HG03135 (cell line): ENCODE data around the gene NUMBL.

ENCODE experiments used
- ATAC-seq: cut with Tn5 transposase; IDR thresholded peaks from one replicate; pipeline ENCODE4 v1.9.1; 2021; ENCODE audit warnings: mild to moderate bottlenecking, moderate library complexity; ENCODE audit not compliant: unreplicated experiment

Gene NUMBL

GRCh38 chr19:40691421-40692211 lies 1.2 kb upstream of the NUMBL start:
- ATAC-seq: no peak

- ATAC-seq: no peak
Observed at GRCh38 chr19:40690693-40691420, 406 bp upstream of the NUMBL start.

DNA sequence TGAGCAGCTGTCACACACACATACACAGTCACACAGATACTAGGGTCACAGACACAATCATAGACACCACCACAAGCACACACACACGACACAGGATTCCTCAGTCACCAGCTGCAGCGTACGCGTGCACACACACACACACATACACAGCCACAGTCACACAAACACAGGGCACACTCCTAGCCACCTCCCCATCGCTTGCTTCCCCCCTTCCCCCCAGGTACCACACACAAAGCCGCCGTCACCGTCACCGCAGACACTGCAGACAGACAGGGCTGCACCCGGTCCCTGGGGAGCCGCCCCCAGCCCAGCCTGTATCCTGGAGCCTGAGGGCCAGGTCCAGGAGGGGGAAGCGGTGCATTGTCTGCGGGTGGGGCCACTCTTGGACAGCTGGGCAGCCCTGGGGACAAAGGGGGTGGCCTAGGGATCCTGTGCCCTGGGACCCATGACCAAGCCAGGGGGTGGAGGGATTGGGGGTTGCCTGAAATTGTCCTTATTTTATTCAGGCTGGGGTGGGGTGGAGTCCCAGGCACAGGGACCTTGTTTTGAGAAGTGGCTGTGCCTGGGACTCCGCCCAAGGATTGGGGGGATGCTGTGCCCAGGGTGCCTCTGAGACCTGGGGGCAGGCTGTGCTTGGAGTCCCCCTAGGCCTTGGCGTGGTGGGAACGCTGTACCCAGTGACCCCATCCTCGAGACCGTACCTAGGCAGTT lies 957 bp downstream of the NUMBL start:
- ATAC-seq: no peak

DNA sequence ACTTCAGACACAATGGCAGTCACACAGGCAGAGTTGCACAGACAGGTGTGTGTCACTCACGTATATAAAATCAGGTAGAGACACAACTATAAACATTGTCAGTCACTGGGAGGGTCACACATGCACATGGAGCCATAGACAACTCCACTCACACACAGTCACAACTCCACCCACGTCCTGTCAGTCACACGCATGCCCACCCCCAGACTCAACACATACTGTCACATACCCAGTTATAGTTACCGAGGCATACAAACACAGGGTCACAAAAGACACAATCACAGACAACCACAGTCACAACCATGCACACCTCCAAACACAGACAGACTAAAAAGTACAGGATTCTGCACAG lies 1.5 kb downstream of the NUMBL start:
- no peak for ATAC-seq

GRCh38 chr19:40688309-40688708 lies 2.1 kb downstream of the NUMBL start:
- no peak for ATAC-seq

DNA sequence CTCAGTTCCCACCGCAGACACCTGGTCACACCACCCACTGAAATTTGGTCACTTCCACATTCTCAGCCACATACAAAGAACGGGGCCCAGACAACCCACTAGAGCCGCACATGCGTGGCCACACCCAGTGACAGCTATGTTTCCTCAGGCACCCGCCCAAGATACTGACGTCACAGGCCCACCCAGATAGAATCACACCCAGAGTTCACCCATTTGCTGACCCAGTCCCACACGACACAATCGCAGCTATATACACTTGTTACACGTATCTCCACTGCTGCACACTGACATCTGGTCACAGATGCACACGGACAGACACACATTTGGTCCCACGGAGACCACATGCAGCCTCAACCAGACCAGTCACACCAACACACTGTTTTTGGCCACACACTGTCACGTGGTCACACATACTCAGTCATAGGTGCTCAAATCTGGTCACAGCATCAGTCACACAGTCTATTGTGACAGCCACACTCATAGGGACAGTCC lies 2.9 kb downstream of the NUMBL start:
- ATAC-seq: no peak

DNA sequence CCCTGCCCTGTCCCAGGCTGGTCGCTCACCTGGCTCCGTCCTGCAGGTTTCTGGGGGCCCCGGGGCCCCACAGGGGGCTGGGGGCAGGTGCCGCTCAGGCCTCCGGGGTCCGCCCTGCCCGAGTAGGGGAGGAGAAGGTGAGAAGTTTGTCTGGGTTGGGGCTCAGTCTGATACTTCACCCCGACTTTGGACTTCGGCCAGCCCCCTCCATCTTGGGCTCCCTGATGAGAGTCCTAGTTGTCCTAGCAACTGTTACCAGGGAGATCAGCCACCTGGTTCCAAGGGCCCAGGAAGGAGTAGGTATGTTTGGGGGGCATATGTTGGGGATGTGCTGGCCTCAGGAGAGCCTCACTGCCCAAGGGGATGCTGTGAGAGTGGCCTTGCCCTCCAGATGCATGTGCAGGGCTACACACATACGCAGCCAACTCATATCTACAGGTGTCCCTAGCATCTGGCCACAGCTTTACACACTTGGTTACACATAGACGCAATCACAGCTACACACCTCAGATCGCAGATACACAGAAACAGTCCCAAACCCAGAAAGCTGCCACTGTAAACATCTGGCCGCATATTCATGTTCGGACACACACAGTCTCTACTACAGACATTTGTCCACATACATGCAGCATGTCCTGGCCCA lies 3.4 kb downstream of the NUMBL start:
- no peak for ATAC-seq

- no peak for ATAC-seq
Observed at GRCh38 chr19:40685563-40685962, 4.9 kb downstream of the NUMBL start.

DNA sequence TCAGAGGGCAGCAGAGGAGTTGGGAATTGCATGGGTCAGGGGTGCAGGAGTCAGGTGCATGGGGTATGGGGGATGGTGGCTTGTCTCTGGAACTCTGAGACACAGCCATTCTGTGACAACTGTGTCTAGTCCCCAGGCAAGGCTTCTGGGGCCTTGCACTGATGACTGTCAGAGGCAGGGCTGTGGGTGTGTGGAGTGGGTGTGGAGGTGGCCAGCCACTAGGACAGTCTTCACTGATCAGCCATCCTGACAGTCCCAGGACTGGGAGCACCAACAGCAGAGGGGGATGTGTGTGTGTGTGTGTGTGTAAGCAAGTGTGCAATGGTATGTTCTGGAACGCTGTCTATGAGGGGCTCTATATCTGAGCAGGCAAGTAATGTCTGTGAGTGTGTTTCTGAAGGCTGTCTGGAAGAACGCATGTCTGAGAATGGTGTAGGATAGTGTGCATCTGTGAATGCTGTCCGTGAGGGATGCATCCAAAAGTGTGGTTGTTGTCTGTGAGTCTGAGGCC lies 5.4 kb downstream of the NUMBL start:
- ATAC-seq: no peak

DNA sequence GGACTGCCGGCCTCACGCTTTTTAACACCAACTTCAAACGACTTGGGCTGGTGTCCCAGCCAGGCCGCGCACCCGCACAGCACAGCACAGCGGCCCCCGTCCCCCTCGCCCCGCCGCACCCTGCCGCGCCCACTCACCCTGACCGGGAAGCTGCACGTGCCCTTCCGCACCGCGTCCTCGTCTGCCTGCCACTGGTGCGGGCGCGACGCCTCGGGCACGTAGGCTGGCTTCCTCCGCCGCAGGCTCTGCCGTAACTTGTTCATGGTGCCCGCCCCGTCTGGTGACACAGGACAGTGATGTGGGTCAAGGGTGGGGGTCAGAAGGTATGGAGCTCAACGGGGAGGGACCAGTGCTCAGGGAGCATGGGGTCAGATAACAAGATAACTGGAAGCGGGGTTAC lies 6.2 kb downstream of the NUMBL start:
- no peak for ATAC-seq

DNA sequence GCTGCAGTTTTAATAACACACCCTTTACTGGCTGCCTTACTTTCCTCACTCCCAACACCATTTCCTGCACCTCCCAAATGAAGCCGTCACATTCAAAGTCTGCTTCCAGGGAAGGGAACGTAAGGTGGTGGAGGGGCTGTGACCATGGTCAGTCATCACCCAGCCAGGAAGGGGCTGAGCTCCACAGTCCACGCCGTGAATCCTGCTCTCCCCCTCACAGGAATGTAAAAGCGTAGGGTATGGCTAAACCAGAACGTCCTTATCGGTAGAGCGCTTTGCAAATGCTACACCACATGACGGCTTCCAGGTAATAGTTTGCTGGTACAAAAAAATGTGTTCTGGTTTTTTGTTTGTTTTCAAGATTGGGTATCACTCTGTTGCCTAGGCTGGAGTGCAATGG lies 7.0 kb downstream of the NUMBL start:
- ATAC-seq: no peak

DNA sequence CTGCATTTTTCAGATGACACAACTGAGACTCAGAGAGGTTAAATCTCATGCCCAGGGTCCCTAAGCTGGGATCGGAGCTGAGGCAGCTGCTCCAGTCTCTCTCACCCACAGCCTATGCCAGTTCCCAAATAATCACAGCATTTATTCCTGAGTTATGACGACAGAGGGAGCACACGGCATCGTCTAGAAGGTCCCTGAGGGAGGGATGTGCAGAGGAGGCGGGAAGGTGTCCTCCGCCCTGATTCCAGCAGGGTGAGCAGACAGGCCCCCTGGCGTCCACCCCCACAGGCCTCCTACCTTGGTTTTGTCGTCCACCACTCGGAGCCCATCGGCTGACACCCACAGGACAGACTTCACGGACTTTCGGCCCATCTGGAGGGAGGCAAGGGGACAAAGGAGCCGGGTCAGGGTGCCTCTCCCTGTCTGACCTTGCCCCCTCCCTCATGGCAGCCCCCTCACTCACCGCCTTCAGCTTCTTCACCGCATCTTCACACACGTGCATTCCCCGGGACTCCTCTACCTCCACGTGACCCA lies 8.0 kb downstream of the NUMBL start:
- no peak for ATAC-seq

DNA sequence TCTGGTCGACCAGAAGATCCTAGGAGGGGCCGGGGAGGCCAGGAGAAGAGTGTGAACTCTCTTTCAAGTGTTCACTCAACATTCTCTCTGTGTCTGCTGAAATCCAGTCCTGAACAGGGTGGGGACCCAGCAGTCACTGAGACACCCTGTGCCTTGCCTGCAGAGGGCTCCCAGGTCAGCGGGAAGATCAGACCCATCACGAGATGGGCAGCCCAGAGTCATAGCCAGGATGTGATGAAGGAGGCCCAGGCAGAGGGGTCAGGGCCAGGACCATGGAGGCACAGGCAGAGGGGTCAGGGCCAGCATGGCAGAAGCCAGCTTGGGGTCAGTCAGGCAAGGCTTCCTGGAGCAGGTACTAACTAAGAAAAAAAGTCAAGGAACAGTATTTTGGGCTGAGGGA lies 9.4 kb downstream of the NUMBL start:
- no peak for ATAC-seq

DNA sequence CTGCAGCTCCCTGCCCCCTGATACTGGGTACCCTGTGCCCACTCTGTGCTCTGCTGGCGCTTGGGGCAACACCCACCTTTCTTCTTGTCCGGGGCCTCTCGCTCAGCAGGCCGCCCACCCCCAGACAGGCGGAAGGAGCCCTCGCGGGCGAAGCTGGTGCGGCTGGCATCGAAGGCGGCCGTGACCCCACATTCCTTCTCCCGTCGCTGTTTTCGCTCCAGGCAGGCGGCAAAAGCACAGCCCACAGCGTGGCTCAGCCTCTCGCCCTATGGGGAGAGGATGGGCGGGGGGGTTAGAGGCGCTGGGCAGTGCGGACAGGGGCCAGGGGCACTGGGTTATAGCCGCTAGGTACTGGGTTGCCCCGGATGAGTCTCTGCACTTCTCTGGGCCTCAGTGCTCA lies 13.3 kb downstream of the NUMBL start:
- no peak for ATAC-seq

GRCh38 chr19:40674291-40674690 lies 16.2 kb downstream of the NUMBL start:
- no peak for ATAC-seq

DNA sequence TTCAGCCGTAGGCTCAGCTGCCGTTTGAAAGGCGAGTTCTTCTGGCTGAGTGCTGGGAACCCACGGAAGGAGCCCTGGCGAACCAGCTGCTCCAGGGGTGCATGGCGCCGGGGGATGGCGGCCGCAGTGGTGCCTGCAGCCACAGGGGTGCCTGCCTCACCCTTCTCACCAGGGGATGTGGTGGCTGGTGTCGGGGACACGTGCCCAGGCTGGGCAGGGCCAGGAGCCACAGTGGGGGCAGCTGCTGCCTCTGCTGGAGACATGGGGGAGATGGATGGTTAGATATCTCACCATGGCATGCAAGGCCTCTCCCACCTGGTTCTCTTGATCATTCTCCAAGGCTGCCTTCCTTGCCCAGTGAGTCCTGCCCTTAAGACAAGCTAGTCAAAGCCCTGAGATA lies 17.1 kb downstream of the NUMBL start:
- ATAC-seq: no peak

DNA sequence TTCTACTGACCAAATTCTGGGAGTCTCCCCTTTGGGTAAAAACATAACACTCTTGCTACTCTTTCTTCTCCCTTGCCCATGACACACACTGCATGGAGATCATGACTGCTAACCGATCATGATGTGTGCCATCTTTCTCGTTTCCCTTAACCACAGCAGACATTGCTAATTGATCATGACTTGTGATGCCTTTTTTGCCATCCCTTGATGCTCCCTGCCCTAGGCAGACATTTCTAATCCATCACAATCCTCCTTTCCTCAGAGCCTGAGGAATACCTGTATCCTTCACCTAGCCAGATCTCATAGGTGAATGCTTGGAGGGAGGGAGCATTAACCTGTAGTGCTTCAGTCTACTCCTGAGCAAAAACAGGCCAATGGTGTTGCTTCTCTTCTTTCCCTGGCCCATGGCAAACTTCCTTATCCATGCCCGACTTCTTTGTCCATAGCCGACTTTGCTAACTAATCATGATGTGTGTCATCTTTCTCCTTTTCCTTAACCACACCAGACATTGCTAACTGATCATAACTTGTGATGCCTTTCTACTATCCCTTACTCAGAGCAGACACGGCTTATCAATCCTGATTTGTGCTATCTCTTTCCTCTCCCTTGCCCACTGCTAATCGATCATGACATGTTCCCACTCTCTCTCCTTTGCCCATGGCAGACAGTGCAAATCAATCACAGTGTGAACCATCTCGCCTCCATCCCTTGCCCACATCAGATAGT lies 17.7 kb downstream of the NUMBL start:
- no peak for ATAC-seq

GRCh38 chr19:40672038-40672437 lies 18.4 kb downstream of the NUMBL start:
- ATAC-seq: no peak

DNA sequence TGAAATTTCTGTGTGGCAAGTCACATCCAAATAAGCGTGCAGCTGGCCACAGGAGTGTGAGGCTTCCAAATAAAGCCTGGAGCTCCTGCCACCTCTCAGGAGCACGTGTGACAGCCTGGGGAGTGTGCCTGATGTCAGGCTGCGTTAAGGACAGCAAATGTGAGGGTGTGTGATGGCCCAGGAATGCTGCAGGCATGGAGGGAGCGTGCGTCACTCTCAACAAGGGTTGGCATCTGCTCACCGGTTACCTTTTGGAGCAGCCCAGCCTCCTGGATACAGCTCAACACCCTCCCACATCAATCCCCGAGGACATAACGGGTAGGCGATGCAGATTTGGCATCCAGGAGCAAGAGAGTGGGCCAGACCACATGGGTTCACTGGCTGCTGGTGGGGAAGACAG lies 19.0 kb downstream of the NUMBL start:
- no peak for ATAC-seq

GRCh38 chr19:40668991-40669614 lies 21.3 kb downstream of the NUMBL start:
- ATAC-seq: no peak
